ENCODE results near the gene ZFR2.

ZFR2 gene

DNA sequence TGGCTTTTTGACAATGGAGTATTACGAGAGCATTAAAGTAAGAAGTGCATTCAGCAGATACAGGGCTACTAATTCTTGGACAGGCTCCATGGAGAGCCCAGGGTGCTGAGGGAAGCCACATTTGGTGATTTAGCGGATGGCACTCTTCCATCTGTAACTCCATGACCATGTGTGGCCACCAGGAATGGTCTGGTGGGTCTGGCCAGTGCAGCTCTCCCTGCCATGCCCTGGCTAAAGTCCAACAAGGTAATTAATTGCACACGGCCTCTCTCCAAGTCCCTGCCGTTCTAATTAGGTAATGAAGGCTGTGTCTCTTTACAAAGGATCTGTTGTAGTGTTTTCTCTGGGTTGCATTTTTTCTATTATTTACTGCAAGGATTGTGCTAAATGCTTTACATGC lies 4.3 kb upstream of the ZFR2 start:
- TF ChIP-seq, protein P1, sequence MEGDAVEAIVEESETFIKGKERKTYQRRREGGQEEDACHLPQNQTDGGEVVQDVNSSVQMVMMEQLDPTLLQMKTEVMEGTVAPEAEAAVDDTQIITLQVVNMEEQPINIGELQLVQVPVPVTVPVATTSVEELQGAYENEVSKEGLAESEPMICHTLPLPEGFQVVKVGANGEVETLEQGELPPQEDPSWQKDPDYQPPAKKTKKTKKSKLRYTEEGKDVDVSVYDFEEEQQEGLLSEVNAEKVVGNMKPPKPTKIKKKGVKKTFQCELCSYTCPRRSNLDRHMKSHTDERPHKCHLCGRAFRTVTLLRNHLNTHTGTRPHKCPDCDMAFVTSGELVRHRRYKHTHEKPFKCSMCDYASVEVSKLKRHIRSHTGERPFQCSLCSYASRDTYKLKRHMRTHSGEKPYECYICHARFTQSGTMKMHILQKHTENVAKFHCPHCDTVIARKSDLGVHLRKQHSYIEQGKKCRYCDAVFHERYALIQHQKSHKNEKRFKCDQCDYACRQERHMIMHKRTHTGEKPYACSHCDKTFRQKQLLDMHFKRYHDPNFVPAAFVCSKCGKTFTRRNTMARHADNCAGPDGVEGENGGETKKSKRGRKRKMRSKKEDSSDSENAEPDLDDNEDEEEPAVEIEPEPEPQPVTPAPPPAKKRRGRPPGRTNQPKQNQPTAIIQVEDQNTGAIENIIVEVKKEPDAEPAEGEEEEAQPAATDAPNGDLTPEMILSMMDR (IDR thresholded peaks at IDR 0.05; ENCODE audit: low read depth, low read length, missing control alignments), result no peak
- no peak overlapping the region for H3K4me3 ChIP-seq (ENCODE audit: low read depth, low read length)
- DNase-seq (ENCODE audit: low read depth), result no peak

DNA sequence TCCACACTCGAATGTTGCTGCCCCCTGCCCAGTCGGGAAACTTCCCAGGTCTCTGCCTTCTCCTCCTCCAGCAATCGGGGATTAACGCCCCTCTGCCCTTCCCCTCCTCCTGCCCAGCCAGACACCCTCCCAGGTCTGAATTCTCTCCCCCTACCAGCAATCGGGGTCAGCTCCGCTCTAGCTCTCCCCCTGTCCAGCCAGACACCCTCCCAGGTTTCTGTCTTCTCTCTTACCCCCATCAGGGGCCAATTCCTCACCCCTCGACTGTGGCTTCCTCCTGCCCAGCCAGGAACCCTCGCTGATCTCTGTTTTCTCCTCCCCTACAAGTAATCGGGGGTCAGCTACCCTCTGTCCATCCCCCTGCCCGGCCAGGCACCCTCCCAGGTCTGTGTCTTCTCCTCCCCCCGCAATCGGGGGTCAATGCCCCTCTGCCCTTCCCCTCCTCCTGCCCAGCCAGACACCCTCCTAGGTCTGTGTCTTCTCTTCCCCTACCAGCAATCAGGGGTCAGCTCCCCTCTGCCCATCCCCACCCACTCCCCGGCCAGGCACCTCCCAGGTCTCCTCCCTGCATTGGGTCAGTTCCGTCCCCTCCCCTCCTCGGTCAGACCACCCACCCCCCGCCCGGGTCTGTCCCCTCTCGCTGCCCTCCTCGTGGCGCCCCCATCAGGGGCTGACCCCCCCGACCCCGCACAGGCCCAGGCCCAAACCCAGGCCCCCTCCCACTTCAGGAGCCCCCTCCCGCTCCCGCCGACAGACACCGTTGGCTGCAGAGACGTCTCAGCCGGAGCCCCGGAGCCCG lies 668 bp downstream of the ZFR2 start:
- no peak for DNase-seq (ENCODE audit: low read depth)

DNA sequence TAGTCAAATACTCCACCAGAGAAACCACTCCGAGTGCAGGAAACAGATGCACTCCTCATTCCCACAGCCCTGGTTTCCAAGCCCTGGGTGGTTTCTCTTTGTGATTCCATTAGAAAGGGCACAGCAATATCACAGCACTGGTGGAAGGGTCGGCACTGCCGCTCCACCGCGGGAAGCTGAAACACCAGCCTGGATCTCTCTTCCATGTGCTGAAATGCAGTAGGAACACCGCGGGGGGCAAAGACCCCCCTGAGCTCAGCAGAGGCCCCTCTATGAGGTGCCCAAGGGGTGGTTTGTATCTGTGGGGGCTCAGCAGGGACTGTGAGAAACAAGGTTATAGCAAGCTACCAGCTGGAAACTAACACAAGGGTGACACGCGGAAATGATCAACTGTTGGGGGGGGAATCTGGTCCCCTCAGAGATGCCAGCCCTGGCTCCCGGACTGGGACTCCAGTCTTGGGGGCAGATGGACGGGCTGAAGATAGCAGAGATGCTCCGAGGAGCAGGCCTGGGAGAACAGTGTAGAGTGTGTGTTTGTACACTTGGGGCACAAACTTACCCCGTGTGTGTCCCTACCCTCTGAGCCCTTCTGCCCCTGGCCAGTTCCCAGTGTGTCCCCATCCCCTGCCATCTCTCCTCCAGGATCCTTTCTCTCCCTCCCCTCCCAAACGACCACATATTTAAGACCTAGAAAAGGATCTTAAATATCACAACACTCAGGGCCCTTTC lies 1.8 kb downstream of the ZFR2 start:
- H3K4me3 ChIP-seq (ENCODE audit: low read depth, low read length), result no peak overlapping the region
- TF ChIP-seq, protein P1 (IDR thresholded peaks at IDR 0.05; ENCODE audit: low read depth, low read length, missing control alignments), result no peak
- DNase-seq (ENCODE audit: low read depth), result no peak

More for the DNA sequence above, 668 bp downstream of the ZFR2 start:
- TF ChIP-seq, protein P1 (IDR thresholded peaks at IDR 0.05; ENCODE audit: low read depth, low read length, missing control alignments), result no peak
- no peak overlapping the region for H3K4me3 ChIP-seq (ENCODE audit: low read depth, low read length)

DNA sequence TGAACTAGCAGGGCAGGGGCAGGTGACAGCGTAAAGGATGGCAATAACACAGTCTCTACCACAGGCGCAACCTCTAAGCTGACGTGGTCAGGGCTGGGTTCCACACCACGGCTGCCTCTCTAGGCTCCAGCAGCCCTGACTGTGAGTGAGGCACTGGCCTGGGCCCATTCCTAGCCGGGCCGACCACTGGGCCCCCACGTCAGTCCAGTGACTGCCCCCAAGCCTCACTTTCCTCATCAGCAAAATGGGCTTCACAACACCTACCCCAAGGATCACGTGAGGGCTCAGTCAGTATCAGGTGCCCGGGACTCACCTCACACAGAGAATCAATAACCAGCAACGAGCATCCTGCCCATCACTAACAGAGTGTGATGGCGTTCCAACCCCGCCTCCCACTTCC lies 5.2 kb downstream of the ZFR2 start:
- DNase-seq (ENCODE audit: low read depth), result no peak
- no peak overlapping the region for H3K4me3 ChIP-seq (ENCODE audit: low read depth, low read length)
- TF ChIP-seq, protein P1 (IDR thresholded peaks at IDR 0.05; ENCODE audit: low read depth, low read length, missing control alignments), result no peak

DNA sequence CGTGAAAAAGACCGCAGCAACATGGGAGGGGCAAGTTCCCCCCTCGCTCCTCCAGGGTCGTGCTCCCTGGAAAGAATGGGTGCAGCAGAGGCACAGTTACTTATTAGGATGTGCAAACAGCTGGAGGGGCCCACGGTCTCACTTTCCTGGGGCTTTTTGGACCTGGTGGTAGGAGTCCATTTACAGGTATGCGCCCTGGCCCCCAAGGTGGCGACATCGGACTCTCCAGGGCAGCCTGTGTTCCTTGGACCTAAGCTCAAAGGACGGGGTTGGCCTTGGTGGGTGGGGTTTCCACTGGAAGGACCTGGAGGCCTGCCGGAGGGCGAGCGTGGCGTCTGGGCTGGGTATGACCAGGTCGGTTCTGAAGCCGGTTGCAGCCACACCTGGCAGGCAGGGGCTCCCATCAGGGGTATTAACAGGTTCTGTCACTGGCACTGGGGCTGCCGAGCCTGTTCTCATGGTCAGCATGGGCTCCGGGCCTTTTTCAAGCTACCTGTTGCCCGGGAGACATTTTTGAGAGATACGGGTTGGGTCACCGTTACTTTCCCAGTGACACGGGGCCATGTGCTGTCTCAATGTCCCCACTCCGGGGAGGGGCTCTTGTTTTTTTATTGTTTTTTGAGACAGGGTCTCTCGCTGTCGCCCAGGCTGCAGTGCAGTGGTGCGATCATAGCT lies 5.9 kb downstream of the ZFR2 start:
- no peak for DNase-seq (ENCODE audit: low read depth)
- TF ChIP-seq, protein P1 (IDR thresholded peaks at IDR 0.05; ENCODE audit: low read depth, low read length, missing control alignments), result no peak
- H3K4me3 ChIP-seq (ENCODE audit: low read depth, low read length), result no peak overlapping the region

DNA sequence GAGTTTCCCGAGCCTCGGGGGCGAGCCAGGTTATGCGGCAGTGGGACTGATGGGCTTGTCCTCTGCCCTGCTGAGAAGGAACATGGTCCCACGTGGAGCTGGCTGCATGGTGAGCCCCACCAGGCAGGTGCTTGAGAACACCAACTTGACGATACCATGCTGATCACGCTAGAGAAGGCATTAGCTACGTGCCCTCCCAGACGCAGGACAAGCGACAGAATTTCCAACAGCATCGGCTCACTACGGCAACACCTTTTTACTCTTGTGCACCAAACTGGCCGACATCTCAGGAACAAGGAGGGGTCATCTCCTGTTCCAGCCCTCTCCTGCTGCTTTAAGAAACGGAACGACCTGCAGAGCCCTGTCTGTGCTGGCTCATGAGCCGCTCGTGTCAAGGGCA lies 8.3 kb downstream of the ZFR2 start:
- H3K4me3 ChIP-seq (ENCODE audit: low read depth, low read length), result no peak overlapping the region
- DNase-seq (ENCODE audit: low read depth), result no peak
- TF ChIP-seq, protein P1 (IDR thresholded peaks at IDR 0.05; ENCODE audit: low read depth, low read length, missing control alignments), result no peak

Measured in GM12864 (cell line).